B cell (primary cell): ENCODE results near the gene CRHR2. TPM values are rescaled to one million over a fixed set of nuclear protein-coding genes. Genes with fewer than 3 reads are reported as not detected.

Experiments
- ATAC-seq: fragments of 200-7000 bp; cut with Tn5 transposase; one replicate; pipeline ENCODE4 v1.10.0; 2021; ENCODE audit warnings: low read depth, mild to moderate bottlenecking, moderate number of reproducible peaks, moderate library complexity
- CTCF ChIA-PET: fragments of 350-600 bp; sonication (Branson Sonifier 250); formaldehyde crosslinking; loops from one replicate; lab custom pipeline; 2021; ENCODE audit warnings: antibody characterized with exemption, inconsistent platforms; lab: Charles Lee
- POLR2A ChIA-PET: fragments of 350-600 bp; sonication (Branson Sonifier 250); formaldehyde crosslinking; loops from one replicate; lab custom pipeline; 2021; ENCODE audit warnings: antibody characterized with exemption; lab: Charles Lee
- DNase-seq: peaks from one replicate; pipeline ENCODE4 v3.0.0; 2013
- H2AFZ ChIP-seq: 2 replicates; pipeline ENCODE4 v1.6.1; 2012; ENCODE audit warnings: mild to moderate bottlenecking, low read depth, low read length; ENCODE audit not compliant: insufficient read depth, poor library complexity, severe bottlenecking
- H3K27ac ChIP-seq, 2 donors: 1 replicate in 1 of 2; 2 replicates in 1 of 2; pipeline ENCODE4 v1.5.1; 2012 to 2013; ENCODE audit warnings: low read length in 2 of 2, mild to moderate bottlenecking in 2 of 2, moderate library complexity in 1 of 2
- H3K27me3 ChIP-seq, 4 experiments: fragments of 200-600 bp in 1 of 4; sonication (generic) in 1 of 4; replicated peaks in 1 of 4; 1 replicate in 2 of 4; 2 replicates in 2 of 4; pipeline versions ENCODE4 v1.6.1 to v1.7.0; 2013 to 2016; ENCODE audit warnings: low read length in 3 of 4, mild to moderate bottlenecking in 2 of 4, mixed read lengths in 1 of 4, moderate library complexity in 1 of 4; ENCODE audit not compliant: insufficient read depth in 4 of 4, control insufficient read depth in 3 of 4; ENCODE audit errors: control extremely low read depth in 1 of 4
- H3K36me3 ChIP-seq, 2 experiments: replicated peaks in 1 of 2; 1 replicate in 1 of 2; 2 replicates in 1 of 2; pipeline versions ENCODE4 v1.6.1 to v1.7.1; 2013; ENCODE audit warnings: low read length in 1 of 2; ENCODE audit not compliant: insufficient read depth in 2 of 2, control insufficient read depth in 1 of 2; ENCODE audit errors: control extremely low read depth in 1 of 2, extremely low read depth in 1 of 2
- H3K4me1 ChIP-seq, 2 donors: fragments of 200-600 bp in 1 of 2; sonication (generic) in 1 of 2; 1 replicate in 1 of 2; 2 replicates in 1 of 2; pipeline versions ENCODE4 v1.5.1 to v1.6.1; 2013 to 2017; ENCODE audit warnings: low read length in 2 of 2; ENCODE audit not compliant: control insufficient read depth in 2 of 2, insufficient read depth in 2 of 2
- H3K4me2 ChIP-seq: replicated peaks from 2 replicates; pipeline ENCODE3; 2012; ENCODE audit warnings: mild to moderate bottlenecking, low read depth, low read length; ENCODE audit not compliant: poor library complexity, severe bottlenecking
- H3K4me3 ChIP-seq, 5 experiments: fragments of 200-600 bp in 1 of 5; sonication (generic) in 1 of 5; 1 replicate in 3 of 5; 2 replicates in 2 of 5; pipeline versions ENCODE4 v1.5.1 to v1.7.0; 2011 to 2016; ENCODE audit warnings: low read length in 4 of 5, mild to moderate bottlenecking in 4 of 5, low read depth in 2 of 5, control low read depth in 1 of 5, moderate library complexity in 1 of 5; ENCODE audit not compliant: insufficient read depth in 1 of 5; ENCODE audit errors: control extremely low read depth in 1 of 5, extremely low read depth in 1 of 5
- H3K79me2 ChIP-seq: fragments of 200-600 bp; sonication (generic); one replicate; pipeline ENCODE4 v1.6.0; 2016; ENCODE audit warnings: low read length; ENCODE audit not compliant: control insufficient read depth, insufficient read depth
- H3K9ac ChIP-seq: fragments of 200-600 bp; sonication (generic); 2 replicates; pipeline ENCODE4 v1.6.1; 2017; ENCODE audit warnings: mild to moderate bottlenecking, low read length, moderate library complexity
- H3K9me3 ChIP-seq, 3 donors: one replicate each; pipeline versions ENCODE4 v1.6.1 to v1.7.1; 2013; ENCODE audit warnings: low read length in 2 of 3; ENCODE audit not compliant: control insufficient read depth in 2 of 3, insufficient read depth in 1 of 3; ENCODE audit errors: control extremely low read depth in 1 of 3
- H4K20me1 ChIP-seq: 2 replicates; pipeline ENCODE4 v1.6.0; 2012; ENCODE audit warnings: mild to moderate bottlenecking, low read length; ENCODE audit not compliant: insufficient read depth, control insufficient read depth, poor library complexity, severe bottlenecking
- H3K27ac Mint-ChIP-seq: one replicate; pipeline ENCODE4 v1.8.0; 2021; ENCODE audit warnings: mixed read lengths
- H3K27me3 Mint-ChIP-seq: one replicate; pipeline ENCODE4 v1.8.0; 2021; ENCODE audit warnings: mixed read lengths
- H3K4me1 Mint-ChIP-seq: one replicate; pipeline ENCODE4 v1.8.0; 2021; ENCODE audit warnings: mixed read lengths
- H3K4me3 Mint-ChIP-seq: one replicate; pipeline ENCODE4 v1.8.0; 2021; ENCODE audit warnings: mixed read lengths
- H3K9me3 Mint-ChIP-seq: one replicate; pipeline ENCODE4 v1.8.0; 2022; ENCODE audit warnings: mixed read lengths; ENCODE audit not compliant: insufficient read depth
- CTCF ChIP-seq: fragments of 200-600 bp; IDR thresholded peaks from one replicate; pipeline ENCODE4 v1.8.0; 2022; ENCODE audit warnings: antibody characterized with exemption, mild to moderate bottlenecking
- EZH2 ChIP-seq: IDR thresholded peaks from 2 replicates; pipeline ENCODE4 v1.6.1; 2012; ENCODE audit warnings: borderline replicate concordance, low read depth, mild to moderate bottlenecking, moderate library complexity, low read length; ENCODE audit not compliant: insufficient read depth, poor library complexity, severe bottlenecking
- WGBS: methylation state at CpG from one replicate; pipeline ENCODE4 v1.1.5; 2013; ENCODE audit warnings: missing lambda C conversion rate; ENCODE audit not compliant: insufficient coverage; 5-methylcytosine and 5-hydroxymethylcytosine counted together
- intact Hi-C: fragments of 100-400 bp; cut with micrococcal nuclease; formaldehyde crosslinking; loops from one replicate; pipeline ENCODE4 v1.10.0; 2022
- polyA plus RNA-seq: library from polyadenylated mRNA; depleted of rRNA; stranded (reverse); fragments of >200 nt; gene quantifications from 2 replicates; pipeline ENCODE4 v1.2.3, GENCODE V29; 2012
- total RNA-seq, 2 donors: library from RNA; stranded (reverse); fragments of 120-200 nt in 1 of 2; gene quantifications; 1 replicate in 1 of 2; 2 replicates in 1 of 2; pipeline versions ENCODE4 v1.2.3 to v1.2.4, GENCODE V29; 2013 to 2022

The CRHR2 gene
- total and polyA plus RNA-seq, 2 donors (not counting 1 experiment from before 2014, with no cell fraction given): not detected

GRCh38 chr7:30694774-30695721 is 12.8 kb upstream of the CRHR2 start:
- no peak overlapping the region for H3K27ac ChIP-seq
- H3K4me3 ChIP-seq: no peak overlapping the region
- H3K79me2 ChIP-seq: no peaks in the 10 kb centered on the region
- H3K36me3 ChIP-seq: no peaks in the 10 kb centered on the region
- H3K9me3 Mint-ChIP-seq: no peaks in the 10 kb centered on the region
- no peak overlapping the region for H3K27ac Mint-ChIP-seq
- no peaks in the 10 kb centered on the region for H3K4me1 ChIP-seq
- intact Hi-C loops: no loop called here
- H3K4me2 ChIP-seq: no peak overlapping the region
- H4K20me1 ChIP-seq: no peaks in the 10 kb centered on the region
- no peaks in the 10 kb centered on the region for H3K9me3 ChIP-seq
- peaks cover 0 to 4% (median 0%) of the 10 kb centered on the region in 4 experiments for H3K27me3 ChIP-seq
- POLR2A ChIA-PET: no interaction called here
- ATAC-seq: no peak
- CTCF ChIA-PET: no interaction called here
- DNase-seq: no peak
- H3K9ac ChIP-seq: no peak overlapping the region
- WGBS: 89% methylated on average over 8 of the region's 13 CpGs
- H3K4me3 Mint-ChIP-seq: no peak overlapping the region
- TF ChIP-seq CTCF: no peak
- no peak for TF ChIP-seq EZH2
- no peak overlapping the region for H2AFZ ChIP-seq
- H3K27me3 Mint-ChIP-seq: peaks cover 16% of the 10 kb centered on the region
- H3K4me1 Mint-ChIP-seq: no peaks in the 10 kb centered on the region

GRCh38 chr7:30694218-30694745 is 12.0 kb upstream of the CRHR2 start:
- peaks cover 23% of the 10 kb centered on the region for H3K27me3 Mint-ChIP-seq
- H3K9me3 Mint-ChIP-seq: no peaks in the 10 kb centered on the region
- no peaks in the 10 kb centered on the region for H3K9me3 ChIP-seq
- ATAC-seq: no peak
- H3K27ac ChIP-seq: no peak overlapping the region
- H3K27me3 ChIP-seq: peaks cover 0 to 4% (median 0%) of the 10 kb centered on the region in 4 experiments
- no peak overlapping the region for H3K27ac Mint-ChIP-seq
- no peak overlapping the region for H3K4me2 ChIP-seq
- H3K4me3 Mint-ChIP-seq: no peak overlapping the region
- 95% methylated on average over 6 of the region's 6 CpGs for WGBS
- H3K79me2 ChIP-seq: no peaks in the 10 kb centered on the region
- H3K36me3 ChIP-seq: no peaks in the 10 kb centered on the region
- CTCF ChIA-PET: interaction anchor here (0.8 kb wide), 1 partner anchor 46 kb away, joined by 3 read pairs; no protein-coding TSS in a partner anchor
- POLR2A ChIA-PET: no interaction called here
- no peak overlapping the region for H3K4me3 ChIP-seq
- intact Hi-C loops: no loop called here
- H2AFZ ChIP-seq: no peak overlapping the region
- no peak overlapping the region for H3K9ac ChIP-seq
- no peak for DNase-seq
- TF ChIP-seq EZH2: no peak
- TF ChIP-seq CTCF: no peak
- H3K4me1 Mint-ChIP-seq: no peaks in the 10 kb centered on the region
- H3K4me1 ChIP-seq: no peaks in the 10 kb centered on the region
- no peaks in the 10 kb centered on the region for H4K20me1 ChIP-seq
